HepG2 (cell line): ENCODE measurements around the gene PFDN5. TPM values are rescaled to one million over a fixed set of nuclear protein-coding genes. Genes with fewer than 3 reads are reported as not detected.

ENCODE experiments used
- MBNL3 ChIP-seq: fragments of 250-450 bp; sonication (Bioruptor Pico); conservative IDR thresholded peaks from 2 replicates; pipeline ENCODE4 v1.8.0; 2022; ENCODE audit warnings: mild to moderate bottlenecking, inconsistent platforms
- NFKB2 ChIP-seq: sonication (generic); formaldehyde crosslinking; IDR thresholded peaks from 2 replicates; pipeline ENCODE4 v1.4.0; 2020; ENCODE audit warnings: missing genetic modification reagents, borderline replicate concordance
- SNAI1 ChIP-seq: sonication (generic); formaldehyde crosslinking; IDR thresholded peaks from 2 replicates; pipeline ENCODE4 v1.5.0; 2020; ENCODE audit warnings: mild to moderate bottlenecking, missing genetic modification reagents, borderline replicate concordance
- SNAPC2 ChIP-seq: sonication (generic); formaldehyde crosslinking; IDR thresholded peaks from 2 replicates; pipeline ENCODE4 v1.8.1; 2022; ENCODE audit warnings: mild to moderate bottlenecking, missing genetic modification reagents
- ZFX ChIP-seq: sonication (generic); formaldehyde crosslinking; IDR thresholded peaks from 2 replicates; pipeline ENCODE4 v1.4.0; 2020; ENCODE audit warnings: mild to moderate bottlenecking, low read depth, missing genetic modification reagents, moderate library complexity
- ZNF12 ChIP-seq: sonication (generic); formaldehyde crosslinking; IDR thresholded peaks from 2 replicates; pipeline ENCODE4 v1.5.0; 2020; ENCODE audit warnings: missing genetic modification reagents
- ZNF234 ChIP-seq: sonication (generic); formaldehyde crosslinking; conservative IDR thresholded peaks from 2 replicates; pipeline ENCODE4 v1.5.1; 2020; ENCODE audit warnings: mild to moderate bottlenecking, missing genetic modification reagents
- polyA plus RNA-seq, 8 experiments: library from polyadenylated mRNA; depleted of rRNA in 3 of 8; stranded (reverse) in 7 of 8; unstranded in 1 of 8; fragments of >200 nt; fragmentation: Illumina TruSeq in 4 of 8; extraction: Trizol in 4 of 8; gene quantifications; 2 replicates each; pipeline versions ENCODE4 v1.2.1 to v1.2.3, GENCODE V29; 2011 to 2016; ENCODE audit warnings: low read depth in 4 of 8, missing spikeins in 1 of 8, mixed read lengths in 1 of 8; ENCODE audit not compliant: insufficient read depth in 1 of 8
- total RNA-seq, 5 experiments: library from RNA; depleted of rRNA; stranded (reverse); fragments of >200 nt; fragmentation: Illumina TruSeq; extraction: Trizol; gene quantifications; 2 replicates each; pipeline ENCODE4 v1.2.3, GENCODE V29; 2016; ENCODE audit warnings: low read depth in 1 of 5
- TF ChIP-seq, protein P1 (sequence below): sonication (generic); formaldehyde crosslinking; IDR thresholded peaks from 2 replicates; pipeline ENCODE4 v1.4.0; 2020; ENCODE audit warnings: missing genetic modification reagents, mild to moderate bottlenecking, borderline replicate concordance
- TF ChIP-seq, protein P2 (sequence below): sonication (generic); formaldehyde crosslinking; IDR thresholded peaks from 2 replicates; pipeline ENCODE4 v1.9.0; 2021; ENCODE audit warnings: missing genetic modification reagents, mild to moderate bottlenecking, borderline replicate concordance
- TF ChIP-seq, protein P3 (sequence below): sonication (generic); formaldehyde crosslinking; IDR thresholded peaks from 2 replicates; pipeline ENCODE4 v1.4.0; 2020; ENCODE audit warnings: missing genetic modification reagents
- TF ChIP-seq, protein P4 (sequence below): sonication (generic); formaldehyde crosslinking; IDR thresholded peaks from 2 replicates; pipeline ENCODE4 v1.8.0; 2022; ENCODE audit warnings: mild to moderate bottlenecking, missing genetic modification reagents
- TF ChIP-seq, protein P5 (sequence below): sonication (generic); formaldehyde crosslinking; IDR thresholded peaks from 2 replicates; pipeline ENCODE4 v1.5.0; 2020; ENCODE audit warnings: missing genetic modification reagents
- TF ChIP-seq, protein P6 (sequence below): sonication (generic); IDR thresholded peaks from 2 replicates; pipeline ENCODE4 v1.6.1; 2016; ENCODE audit warnings: low read depth, borderline replicate concordance

The PFDN5 gene
- total and polyA plus RNA-seq, 2 of the 13 experiments (the other 11 are each of a cell fraction or from before 2014, with no cell fraction given) = 449 to 462 TPM

DNA sequence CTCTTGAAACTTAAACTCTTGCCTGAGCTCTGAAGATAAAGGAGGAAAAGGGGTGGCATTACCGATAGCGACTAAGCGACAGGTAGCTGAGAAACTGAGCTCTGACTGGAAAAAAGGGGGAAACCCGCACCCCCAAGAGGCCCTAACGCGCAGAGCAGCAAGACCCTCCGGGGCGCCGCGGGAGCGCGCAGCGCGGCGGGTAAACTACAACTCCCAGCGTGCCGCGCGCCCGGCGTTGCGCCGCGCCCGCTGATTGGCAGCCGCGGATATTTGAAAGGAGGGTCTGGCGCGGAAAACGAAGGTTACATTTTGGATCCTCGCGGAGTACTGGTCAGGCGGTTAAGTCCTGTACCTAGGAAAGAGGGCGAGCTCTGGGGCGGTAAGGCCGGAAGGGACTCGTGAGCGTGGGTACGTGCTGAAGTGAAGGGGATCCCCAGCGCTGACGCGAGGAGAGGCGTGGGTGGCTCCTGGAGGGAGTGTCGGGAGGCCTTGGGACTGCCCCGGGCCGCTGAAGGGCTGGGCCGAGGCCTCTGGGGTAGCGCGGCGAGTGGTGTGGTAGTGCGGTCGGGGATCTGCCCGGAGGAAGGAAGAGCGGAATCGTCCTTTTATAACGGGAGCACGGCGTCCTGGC, 27.2 kb upstream of the PFDN5 start, which contains the start of gene ESPL1 (continued):
- TF ChIP-seq NFKB2 (CRISPR knock-in tag) (peak; percentile 48; the same call in 1 of the 2 replicates), ZNF12 (CRISPR knock-in tag) (no peak), SNAPC2 (peak; percentile 77; the same call in 1 of the 2 replicates), ZNF234 (CRISPR knock-in tag) (no peak), ZFX (peak; percentile 89), SNAI1 (CRISPR knock-in tag) (no peak), MBNL3 (CRISPR knock-in tag) (no peak)
- TF ChIP-seq, protein P1, sequence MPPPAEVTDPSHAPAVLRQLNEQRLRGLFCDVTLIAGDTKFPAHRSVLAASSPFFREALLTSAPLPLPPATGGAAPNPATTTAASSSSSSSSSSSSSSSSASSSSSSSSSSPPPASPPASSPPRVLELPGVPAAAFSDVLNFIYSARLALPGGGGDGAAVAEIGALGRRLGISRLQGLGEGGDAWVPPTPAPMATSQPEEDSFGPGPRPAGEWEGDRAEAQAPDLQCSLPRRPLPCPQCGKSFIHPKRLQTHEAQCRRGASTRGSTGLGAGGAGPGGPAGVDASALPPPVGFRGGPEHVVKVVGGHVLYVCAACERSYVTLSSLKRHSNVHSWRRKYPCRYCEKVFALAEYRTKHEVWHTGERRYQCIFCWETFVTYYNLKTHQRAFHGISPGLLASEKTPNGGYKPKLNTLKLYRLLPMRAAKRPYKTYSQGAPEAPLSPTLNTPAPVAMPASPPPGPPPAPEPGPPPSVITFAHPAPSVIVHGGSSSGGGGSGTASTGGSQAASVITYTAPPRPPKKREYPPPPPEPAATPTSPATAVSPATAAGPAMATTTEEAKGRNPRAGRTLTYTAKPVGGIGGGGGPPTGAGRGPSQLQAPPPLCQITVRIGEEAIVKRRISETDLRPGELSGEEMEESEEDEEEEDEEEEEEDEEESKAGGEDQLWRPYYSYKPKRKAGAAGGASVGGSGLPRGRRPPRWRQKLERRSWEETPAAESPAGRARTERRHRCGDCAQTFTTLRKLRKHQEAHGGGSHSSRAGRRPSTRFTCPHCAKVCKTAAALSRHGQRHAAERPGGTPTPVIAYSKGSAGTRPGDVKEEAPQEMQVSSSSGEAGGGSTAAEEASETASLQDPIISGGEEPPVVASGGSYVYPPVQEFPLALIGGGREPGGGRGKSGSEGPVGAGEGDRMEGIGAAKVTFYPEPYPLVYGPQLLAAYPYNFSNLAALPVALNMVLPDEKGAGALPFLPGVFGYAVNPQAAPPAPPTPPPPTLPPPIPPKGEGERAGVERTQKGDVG (CRISPR knock-in tag) = no peak
- TF ChIP-seq, protein P2, sequence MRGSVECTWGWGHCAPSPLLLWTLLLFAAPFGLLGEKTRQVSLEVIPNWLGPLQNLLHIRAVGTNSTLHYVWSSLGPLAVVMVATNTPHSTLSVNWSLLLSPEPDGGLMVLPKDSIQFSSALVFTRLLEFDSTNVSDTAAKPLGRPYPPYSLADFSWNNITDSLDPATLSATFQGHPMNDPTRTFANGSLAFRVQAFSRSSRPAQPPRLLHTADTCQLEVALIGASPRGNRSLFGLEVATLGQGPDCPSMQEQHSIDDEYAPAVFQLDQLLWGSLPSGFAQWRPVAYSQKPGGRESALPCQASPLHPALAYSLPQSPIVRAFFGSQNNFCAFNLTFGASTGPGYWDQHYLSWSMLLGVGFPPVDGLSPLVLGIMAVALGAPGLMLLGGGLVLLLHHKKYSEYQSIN (CRISPR knock-in tag) = no peak
- TF ChIP-seq, protein P3, sequence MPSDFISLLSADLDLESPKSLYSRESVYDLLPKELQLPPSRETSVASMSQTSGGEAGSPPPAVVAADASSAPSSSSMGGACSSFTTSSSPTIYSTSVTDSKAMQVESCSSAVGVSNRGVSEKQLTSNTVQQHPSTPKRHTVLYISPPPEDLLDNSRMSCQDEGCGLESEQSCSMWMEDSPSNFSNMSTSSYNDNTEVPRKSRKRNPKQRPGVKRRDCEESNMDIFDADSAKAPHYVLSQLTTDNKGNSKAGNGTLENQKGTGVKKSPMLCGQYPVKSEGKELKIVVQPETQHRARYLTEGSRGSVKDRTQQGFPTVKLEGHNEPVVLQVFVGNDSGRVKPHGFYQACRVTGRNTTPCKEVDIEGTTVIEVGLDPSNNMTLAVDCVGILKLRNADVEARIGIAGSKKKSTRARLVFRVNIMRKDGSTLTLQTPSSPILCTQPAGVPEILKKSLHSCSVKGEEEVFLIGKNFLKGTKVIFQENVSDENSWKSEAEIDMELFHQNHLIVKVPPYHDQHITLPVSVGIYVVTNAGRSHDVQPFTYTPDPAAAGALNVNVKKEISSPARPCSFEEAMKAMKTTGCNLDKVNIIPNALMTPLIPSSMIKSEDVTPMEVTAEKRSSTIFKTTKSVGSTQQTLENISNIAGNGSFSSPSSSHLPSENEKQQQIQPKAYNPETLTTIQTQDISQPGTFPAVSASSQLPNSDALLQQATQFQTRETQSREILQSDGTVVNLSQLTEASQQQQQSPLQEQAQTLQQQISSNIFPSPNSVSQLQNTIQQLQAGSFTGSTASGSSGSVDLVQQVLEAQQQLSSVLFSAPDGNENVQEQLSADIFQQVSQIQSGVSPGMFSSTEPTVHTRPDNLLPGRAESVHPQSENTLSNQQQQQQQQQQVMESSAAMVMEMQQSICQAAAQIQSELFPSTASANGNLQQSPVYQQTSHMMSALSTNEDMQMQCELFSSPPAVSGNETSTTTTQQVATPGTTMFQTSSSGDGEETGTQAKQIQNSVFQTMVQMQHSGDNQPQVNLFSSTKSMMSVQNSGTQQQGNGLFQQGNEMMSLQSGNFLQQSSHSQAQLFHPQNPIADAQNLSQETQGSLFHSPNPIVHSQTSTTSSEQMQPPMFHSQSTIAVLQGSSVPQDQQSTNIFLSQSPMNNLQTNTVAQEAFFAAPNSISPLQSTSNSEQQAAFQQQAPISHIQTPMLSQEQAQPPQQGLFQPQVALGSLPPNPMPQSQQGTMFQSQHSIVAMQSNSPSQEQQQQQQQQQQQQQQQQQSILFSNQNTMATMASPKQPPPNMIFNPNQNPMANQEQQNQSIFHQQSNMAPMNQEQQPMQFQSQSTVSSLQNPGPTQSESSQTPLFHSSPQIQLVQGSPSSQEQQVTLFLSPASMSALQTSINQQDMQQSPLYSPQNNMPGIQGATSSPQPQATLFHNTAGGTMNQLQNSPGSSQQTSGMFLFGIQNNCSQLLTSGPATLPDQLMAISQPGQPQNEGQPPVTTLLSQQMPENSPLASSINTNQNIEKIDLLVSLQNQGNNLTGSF (CRISPR knock-in tag) = no peak
- TF ChIP-seq, protein P4, sequence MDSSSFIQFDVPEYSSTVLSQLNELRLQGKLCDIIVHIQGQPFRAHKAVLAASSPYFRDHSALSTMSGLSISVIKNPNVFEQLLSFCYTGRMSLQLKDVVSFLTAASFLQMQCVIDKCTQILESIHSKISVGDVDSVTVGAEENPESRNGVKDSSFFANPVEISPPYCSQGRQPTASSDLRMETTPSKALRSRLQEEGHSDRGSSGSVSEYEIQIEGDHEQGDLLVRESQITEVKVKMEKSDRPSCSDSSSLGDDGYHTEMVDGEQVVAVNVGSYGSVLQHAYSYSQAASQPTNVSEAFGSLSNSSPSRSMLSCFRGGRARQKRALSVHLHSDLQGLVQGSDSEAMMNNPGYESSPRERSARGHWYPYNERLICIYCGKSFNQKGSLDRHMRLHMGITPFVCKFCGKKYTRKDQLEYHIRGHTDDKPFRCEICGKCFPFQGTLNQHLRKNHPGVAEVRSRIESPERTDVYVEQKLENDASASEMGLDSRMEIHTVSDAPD (CRISPR knock-in tag) = peak; percentile 61; the same call in 1 of the 2 replicates
- TF ChIP-seq, protein P5, sequence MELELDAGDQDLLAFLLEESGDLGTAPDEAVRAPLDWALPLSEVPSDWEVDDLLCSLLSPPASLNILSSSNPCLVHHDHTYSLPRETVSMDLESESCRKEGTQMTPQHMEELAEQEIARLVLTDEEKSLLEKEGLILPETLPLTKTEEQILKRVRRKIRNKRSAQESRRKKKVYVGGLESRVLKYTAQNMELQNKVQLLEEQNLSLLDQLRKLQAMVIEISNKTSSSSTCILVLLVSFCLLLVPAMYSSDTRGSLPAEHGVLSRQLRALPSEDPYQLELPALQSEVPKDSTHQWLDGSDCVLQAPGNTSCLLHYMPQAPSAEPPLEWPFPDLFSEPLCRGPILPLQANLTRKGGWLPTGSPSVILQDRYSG (CRISPR knock-in tag) = no peak
- TF ChIP-seq, protein P6, sequence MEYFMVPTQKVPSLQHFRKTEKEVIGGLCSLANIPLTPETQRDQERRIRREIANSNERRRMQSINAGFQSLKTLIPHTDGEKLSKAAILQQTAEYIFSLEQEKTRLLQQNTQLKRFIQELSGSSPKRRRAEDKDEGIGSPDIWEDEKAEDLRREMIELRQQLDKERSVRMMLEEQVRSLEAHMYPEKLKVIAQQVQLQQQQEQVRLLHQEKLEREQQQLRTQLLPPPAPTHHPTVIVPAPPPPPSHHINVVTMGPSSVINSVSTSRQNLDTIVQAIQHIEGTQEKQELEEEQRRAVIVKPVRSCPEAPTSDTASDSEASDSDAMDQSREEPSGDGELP = no peak
